OCI-LY3 (cell line): ENCODE data around the gene CCDC50.

ENCODE experiments used
- H2AFZ ChIP-seq: fragments of 200-600, 300-600 bp; shearing (Covaris generic); 2 replicates; pipeline ENCODE4 v1.6.0; 2014; ENCODE audit warnings: antibody characterized with exemption, low read depth, low read length
- H3K27ac ChIP-seq: fragments of 200-600, 300-600 bp; sonication (generic); 2 replicates; pipeline ENCODE4 v1.5.1; 2014; ENCODE audit warnings: mild to moderate bottlenecking, low read length, moderate library complexity, mixed read lengths
- H3K27me3 ChIP-seq: fragments of 200-600, 300-600 bp; sonication (generic); 2 replicates; pipeline ENCODE4 v1.6.1; 2014; ENCODE audit warnings: low read depth, low read length, mixed read lengths
- H3K36me3 ChIP-seq: fragments of 200-600, 300-600 bp; sonication (generic); replicated peaks from 2 replicates; pipeline ENCODE3; 2014; ENCODE audit warnings: low read depth, low read length, mixed read lengths
- H3K4me1 ChIP-seq: fragments of 300-600, 200-600 bp; sonication (generic); 2 replicates; pipeline ENCODE4 v1.6.1; 2014; ENCODE audit warnings: low read length, mixed read lengths
- H3K4me2 ChIP-seq: fragments of 200-600, 300-600 bp; sonication (generic); 2 replicates; pipeline ENCODE4 v1.6.1; 2014; ENCODE audit warnings: low read length, mixed read lengths
- H3K4me3 ChIP-seq: fragments of 300-600, 200-600 bp; sonication (generic); 2 replicates; pipeline ENCODE4 v1.5.1; 2014; ENCODE audit warnings: antibody characterized with exemption, mild to moderate bottlenecking, low read length, moderate library complexity
- H3K79me2 ChIP-seq: fragments of 300-600, 200-600 bp; shearing (Covaris generic); 2 replicates; pipeline ENCODE4 v1.6.1; 2014; ENCODE audit warnings: mild to moderate bottlenecking, low read length, mixed read lengths
- H3K9ac ChIP-seq: fragments of 300-600, 200-600 bp; shearing (Covaris generic); 2 replicates; pipeline ENCODE4 v1.6.0; 2014; ENCODE audit warnings: mild to moderate bottlenecking, low read length, moderate library complexity
- H3K9me3 ChIP-seq: fragments of 200-600, 300-600 bp; shearing (Covaris generic); 2 replicates; pipeline ENCODE4 v1.6.1; 2014; ENCODE audit warnings: low read length, mixed read lengths; ENCODE audit not compliant: insufficient read depth
- H4K20me1 ChIP-seq: fragments of 200-600, 300-600 bp; sonication (generic); 2 replicates; pipeline ENCODE4 v1.6.1; 2016; ENCODE audit warnings: low read length, mixed read lengths; ENCODE audit not compliant: insufficient read depth
- CTCF ChIP-seq: fragments of 200-600, 300-600 bp; sonication (generic); IDR thresholded peaks from 2 replicates; pipeline ENCODE4 v1.5.1; 2014; ENCODE audit warnings: antibody characterized with exemption, low read length, low read depth
- EZH2phosphoT487 ChIP-seq: fragments of 200-600 bp; shearing (Covaris generic); IDR thresholded peaks from 2 replicates; pipeline ENCODE4 v1.6.1; 2018; ENCODE audit warnings: antibody characterized with exemption, mixed run types, low read depth

CCDC50 gene

GRCh38 chr3:191399918-191400317, 70.7 kb downstream of the CCDC50 start:
- Histone ChIP-seq H3K4me1 (no peaks in the 10 kb centered on the region), H3K9me3 (no peaks in the 10 kb centered on the region), H3K36me3 (peaks cover 4% of the 10 kb centered on the region), H3K9ac (no peak overlapping the region), H2AFZ (no peak overlapping the region), H3K27me3 (no peaks in the 10 kb centered on the region), H3K27ac (no peak overlapping the region), H3K79me2 (no peaks in the 10 kb centered on the region), H3K4me3 (no peak overlapping the region), H3K4me2 (no peak overlapping the region), H4K20me1 (no peaks in the 10 kb centered on the region)
- no peak for TF ChIP-seq EZH2phosphoT487
- TF ChIP-seq CTCF: no peak

- Histone ChIP-seq H3K79me2 (no peaks in the 10 kb centered on the region), H3K9me3 (no peaks in the 10 kb centered on the region), H3K4me2 (no peak overlapping the region), H3K4me3 (no peak overlapping the region), H3K36me3 (no peaks in the 10 kb centered on the region), H3K4me1 (no peaks in the 10 kb centered on the region), H2AFZ (no peak overlapping the region), H3K9ac (no peak overlapping the region), H4K20me1 (no peaks in the 10 kb centered on the region), H3K27ac (no peak overlapping the region), H3K27me3 (no peaks in the 10 kb centered on the region)
- TF ChIP-seq CTCF: no peak
- TF ChIP-seq EZH2phosphoT487: no peak
Measured at GRCh38 chr3:191401775-191402357, 72.7 kb downstream of the CCDC50 start.

GRCh38 chr3:191409791-191410359, 80.7 kb downstream of the CCDC50 start:
- H4K20me1 ChIP-seq: no peaks in the 10 kb centered on the region
- H3K79me2 ChIP-seq: no peaks in the 10 kb centered on the region
- H3K4me2 ChIP-seq: no peak overlapping the region
- H3K9ac ChIP-seq: no peak overlapping the region
- no peak overlapping the region for H2AFZ ChIP-seq
- H3K36me3 ChIP-seq: peaks cover 11% of the 10 kb centered on the region
- H3K4me1 ChIP-seq: no peaks in the 10 kb centered on the region
- H3K27me3 ChIP-seq: no peaks in the 10 kb centered on the region
- H3K9me3 ChIP-seq: no peaks in the 10 kb centered on the region
- no peak overlapping the region for H3K4me3 ChIP-seq
- no peak overlapping the region for H3K27ac ChIP-seq
- TF ChIP-seq CTCF (no peak), EZH2phosphoT487 (no peak)

GRCh38 chr3:191412759-191413158, 83.6 kb downstream of the CCDC50 start:
- no peaks in the 10 kb centered on the region for H3K79me2 ChIP-seq
- peaks cover 14% of the 10 kb centered on the region for H3K4me1 ChIP-seq
- H3K27me3 ChIP-seq: no peaks in the 10 kb centered on the region
- peaks cover 11% of the 10 kb centered on the region for H3K36me3 ChIP-seq
- no peak overlapping the region for H3K4me3 ChIP-seq
- H3K4me2 ChIP-seq: no peak overlapping the region
- H3K9ac ChIP-seq: no peak overlapping the region
- no peak overlapping the region for H2AFZ ChIP-seq
- no peaks in the 10 kb centered on the region for H3K9me3 ChIP-seq
- TF ChIP-seq CTCF: no peak
- TF ChIP-seq EZH2phosphoT487: no peak
- H4K20me1 ChIP-seq: no peaks in the 10 kb centered on the region
- H3K27ac ChIP-seq: no peak overlapping the region
